ENCODE data around the gene TIMD4. TPM values are rescaled to one million over a fixed set of nuclear protein-coding genes. Genes with fewer than 3 reads are reported as not detected.
"Not testable (repeated sequence)": the region's sequence is repeated elsewhere in the genome, so short reads cannot be mapped to it uniquely, and the experiment has no call there.

The TIMD4 gene
- total and polyA plus RNA-seq, 8 donors = 0.50 TPM; not detected in 7

- TF ChIP-seq, protein P1, sequence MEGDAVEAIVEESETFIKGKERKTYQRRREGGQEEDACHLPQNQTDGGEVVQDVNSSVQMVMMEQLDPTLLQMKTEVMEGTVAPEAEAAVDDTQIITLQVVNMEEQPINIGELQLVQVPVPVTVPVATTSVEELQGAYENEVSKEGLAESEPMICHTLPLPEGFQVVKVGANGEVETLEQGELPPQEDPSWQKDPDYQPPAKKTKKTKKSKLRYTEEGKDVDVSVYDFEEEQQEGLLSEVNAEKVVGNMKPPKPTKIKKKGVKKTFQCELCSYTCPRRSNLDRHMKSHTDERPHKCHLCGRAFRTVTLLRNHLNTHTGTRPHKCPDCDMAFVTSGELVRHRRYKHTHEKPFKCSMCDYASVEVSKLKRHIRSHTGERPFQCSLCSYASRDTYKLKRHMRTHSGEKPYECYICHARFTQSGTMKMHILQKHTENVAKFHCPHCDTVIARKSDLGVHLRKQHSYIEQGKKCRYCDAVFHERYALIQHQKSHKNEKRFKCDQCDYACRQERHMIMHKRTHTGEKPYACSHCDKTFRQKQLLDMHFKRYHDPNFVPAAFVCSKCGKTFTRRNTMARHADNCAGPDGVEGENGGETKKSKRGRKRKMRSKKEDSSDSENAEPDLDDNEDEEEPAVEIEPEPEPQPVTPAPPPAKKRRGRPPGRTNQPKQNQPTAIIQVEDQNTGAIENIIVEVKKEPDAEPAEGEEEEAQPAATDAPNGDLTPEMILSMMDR (IDR thresholded peaks at IDR 0.05) = no peak
- no peak for FAIRE-seq
- intact Hi-C loops (cut with DNase I) = no loop called here
- H3K36me3 ChIP-seq = no peaks in the 10 kb centered on the region
- no peaks in the 10 kb centered on the region for H3K4me1 ChIP-seq
- DNase-seq = no peak
- no peaks in the 10 kb centered on the region for H3K9me3 ChIP-seq
- no peak overlapping the region for H3K4me3 ChIP-seq
- H3K27ac ChIP-seq = no peak overlapping the region
- no peaks in the 10 kb centered on the region for H3K27me3 ChIP-seq
- no peak for ATAC-seq
Measured at GRCh38 chr5:156981481-156981880, 18.5 kb upstream of the TIMD4 start.

GRCh38 chr5:156974328-156974727 is 11.3 kb upstream of the TIMD4 start:
- WGBS, 2 donors = 67 to 84% methylated on average over 6 of the region's 6 CpGs
- FAIRE-seq = no peak
- Histone ChIP-seq H3K27me3 (no peaks in the 10 kb centered on the region), H3K9me3 (no peaks in the 10 kb centered on the region), H3K36me3 (no peaks in the 10 kb centered on the region), H3K4me1 (no peaks in the 10 kb centered on the region), H3K4me3 (no peak overlapping the region), H3K27ac (no peak overlapping the region)
- TF ChIP-seq, protein P1 (IDR thresholded peaks at IDR 0.05) = no peak
- intact Hi-C loops (cut with DNase I) = no loop called here
- DNase-seq = no peak
- no peak for ATAC-seq

- intact Hi-C loops (cut with DNase I) = no loop called here
- Histone ChIP-seq H3K4me3 (no peak overlapping the region), H3K4me1 (no peaks in the 10 kb centered on the region), H3K36me3 (no peaks in the 10 kb centered on the region), H3K27me3 (no peaks in the 10 kb centered on the region), H3K27ac (no peak overlapping the region), H3K9me3 (no peaks in the 10 kb centered on the region)
- TF ChIP-seq, protein P1 (IDR thresholded peaks at IDR 0.05) = no peak
- no peak for FAIRE-seq
- ATAC-seq = no peak
- no peak for DNase-seq
- 48 to 71% methylated on average over 3 of the region's 3 CpGs for WGBS, 2 donors
Measured at GRCh38 chr5:156971848-156972525, 9.0 kb upstream of the TIMD4 start.

DNA sequence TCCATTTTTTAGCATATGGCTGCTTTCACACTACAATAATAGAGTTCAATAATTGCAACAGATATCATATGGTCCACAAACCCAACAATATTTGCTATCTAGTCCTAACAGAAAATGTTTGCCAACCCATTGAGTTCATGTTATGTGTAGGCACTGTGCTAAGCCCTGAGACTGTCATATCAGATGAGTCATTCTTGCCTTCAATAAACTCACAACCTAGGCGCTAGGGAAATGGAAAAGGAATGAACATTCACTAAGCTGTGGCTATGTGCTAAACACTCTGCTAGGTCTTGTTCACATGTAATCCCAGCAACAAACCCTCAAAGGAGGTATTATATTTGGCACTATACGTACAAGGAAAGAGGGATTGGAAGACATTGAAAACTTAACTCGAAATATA is 8.4 kb upstream of the TIMD4 start:
- intact Hi-C loops (cut with DNase I) = no loop called here
- Histone ChIP-seq H3K4me1 (no peaks in the 10 kb centered on the region), H3K27ac (no peak overlapping the region), H3K4me3 (no peak overlapping the region), H3K9me3 (no peaks in the 10 kb centered on the region), H3K27me3 (no peaks in the 10 kb centered on the region), H3K36me3 (no peaks in the 10 kb centered on the region)
- no peak for ATAC-seq
- 62 to 73% methylated on average over 3 of the region's 3 CpGs for WGBS, 2 donors
- no peak for DNase-seq
- TF ChIP-seq, protein P1 (IDR thresholded peaks at IDR 0.05) = no peak
- no peak for FAIRE-seq

DNA sequence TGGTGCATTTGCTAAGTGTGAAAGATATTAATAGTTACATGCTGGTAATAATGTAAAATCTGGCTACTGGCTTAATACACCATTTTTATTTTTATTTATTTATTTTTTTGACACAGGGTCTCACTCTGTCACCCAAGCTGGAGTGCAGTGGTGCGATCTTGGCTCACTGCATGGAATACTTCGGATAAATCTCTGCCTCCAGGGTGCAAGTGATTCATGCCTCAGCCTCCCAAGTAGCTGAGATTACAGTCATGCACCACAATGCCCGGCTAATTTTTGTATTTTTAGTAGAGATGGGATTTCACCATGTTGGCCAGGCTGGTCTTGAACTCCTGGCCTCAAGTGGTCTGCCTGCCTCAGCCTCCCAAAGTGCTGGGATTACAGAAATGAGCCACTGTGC is 4.4 kb upstream of the TIMD4 start:
- H3K4me1 ChIP-seq; FAIRE-seq; H3K36me3 ChIP-seq; ATAC-seq; DNase-seq; H3K27ac ChIP-seq; H3K9me3 ChIP-seq; intact Hi-C loops (cut with DNase I); H3K27me3 ChIP-seq; H3K4me3 ChIP-seq: not testable (repeated sequence)
- WGBS, 2 donors = 76 to 96% methylated on average over 3 of the region's 3 CpGs
